Stimulated activated CD8-positive, alpha-beta memory T cell treated with anti-CD3 and anti-CD28 coated beads, Interleukin-7, amount 100 ng/mL, for 48 hours (primary cell): ENCODE data around the gene FAM13B.
"Not testable (repeated sequence)": the region's sequence is repeated elsewhere in the genome, so short reads cannot be mapped to it uniquely, and the experiment has no call there.

Experiments
- DNase-seq, 2 donors: peaks; one replicate each; pipeline ENCODE4 v3.0.0-alpha.2; 2020; ENCODE audit warnings: low read depth in 1 of 2; ENCODE audit errors: extremely low read depth in 1 of 2

Gene FAM13B

GRCh38 chr5:138032572-138033385 is at the start of gene FAM13B:
FAM13B (minus strand) TSS chr5:138033079; CDS start chr5:138019111, 13,968 bp downstream.
- DNase-seq = peak; percentile 69 to 70

- no peak for DNase-seq
Measured at GRCh38 chr5:138082033-138082432, 49.2 kb upstream of the FAM13B start.

GRCh38 chr5:138078006-138078643 is 45.2 kb upstream of the FAM13B start:
- DNase-seq = no peak

GRCh38 chr5:138077064-138077696 is 44.3 kb upstream of the FAM13B start:
- no peak for DNase-seq

- not testable (repeated sequence) for DNase-seq
Measured at GRCh38 chr5:138070026-138070425, 37.1 kb upstream of the FAM13B start.

- peak; percentile 31 to 48 for DNase-seq
Measured at GRCh38 chr5:138068742-138069600, 36.1 kb upstream of the FAM13B start.

GRCh38 chr5:138067945-138068344 is 35.1 kb upstream of the FAM13B start:
- DNase-seq = no peak

GRCh38 chr5:138065102-138065501 is 32.2 kb upstream of the FAM13B start:
- DNase-seq = no peak

- no peak for DNase-seq
Measured at GRCh38 chr5:138064526-138064925, 31.6 kb upstream of the FAM13B start.

- DNase-seq = no peak
Measured at GRCh38 chr5:138054847-138055558, 22.1 kb upstream of the FAM13B start.

- no peak for DNase-seq
Measured at GRCh38 chr5:138054206-138054605, 21.3 kb upstream of the FAM13B start.

GRCh38 chr5:138053554-138053953 is 20.7 kb upstream of the FAM13B start:
- DNase-seq = no peak

- not testable (repeated sequence) for DNase-seq
Measured at GRCh38 chr5:138052718-138053117, 19.8 kb upstream of the FAM13B start.

- no peak for DNase-seq
Measured at GRCh38 chr5:138051441-138052296, 18.8 kb upstream of the FAM13B start.

GRCh38 chr5:138045283-138045682 is 12.4 kb upstream of the FAM13B start:
- not testable (repeated sequence) for DNase-seq

- DNase-seq = no peak
Measured at GRCh38 chr5:138038826-138039225, 5.9 kb upstream of the FAM13B start.

- DNase-seq = no peak
Measured at GRCh38 chr5:138037907-138038633, 5.2 kb upstream of the FAM13B start.

GRCh38 chr5:138037271-138037670 is 4.4 kb upstream of the FAM13B start:
- no peak for DNase-seq
